ENCODE results near the gene MORN1.

MORN1 gene

GRCh38 chr1:2348346-2349325 lies 42.7 kb downstream of the MORN1 start:
- TF ChIP-seq CTCF (IDR thresholded peaks at IDR 0.05), result no peak
- no peaks in the 10 kb centered on the region for H3K27me3 ChIP-seq
- H3K36me3 ChIP-seq, result no peaks in the 10 kb centered on the region

GRCh38 chr1:2347896-2348295 lies 43.5 kb downstream of the MORN1 start:
- Histone ChIP-seq H3K9me3 (no peaks in the 10 kb centered on the region), H3K27me3 (no peaks in the 10 kb centered on the region), H3K36me3 (no peaks in the 10 kb centered on the region), H3K4me1 (ENCODE audit: control insufficient read depth in 1 of 2, insufficient read depth in 1 of 2, low read depth in 1 of 2, low read length in 1 of 2) (no peaks in the 10 kb centered on the region), H3K4me3 (ENCODE audit: low read depth in 1 of 2, low read length in 1 of 2) (no peak overlapping the region), H3K27ac (no peak overlapping the region)
- TF ChIP-seq CTCF (IDR thresholded peaks at IDR 0.05), result no peak

More at GRCh38 chr1:2348346-2349325, 42.7 kb downstream of the MORN1 start:
- no peak overlapping the region for H3K4me3 ChIP-seq (ENCODE audit: low read depth in 1 of 2, low read length in 1 of 2)
- H3K4me1 ChIP-seq (ENCODE audit: control insufficient read depth in 1 of 2, insufficient read depth in 1 of 2, low read depth in 1 of 2, low read length in 1 of 2), result no peaks in the 10 kb centered on the region
- no peak overlapping the region for H3K27ac ChIP-seq
- no peaks in the 10 kb centered on the region for H3K9me3 ChIP-seq

- no peaks in the 10 kb centered on the region for H3K36me3 ChIP-seq
- H3K27me3 ChIP-seq, result no peaks in the 10 kb centered on the region
- H3K27ac ChIP-seq, result no peak overlapping the region
- no peak overlapping the region for H3K4me3 ChIP-seq (ENCODE audit: low read depth in 1 of 2, low read length in 1 of 2)
- no peak for TF ChIP-seq CTCF (IDR thresholded peaks at IDR 0.05)
- no peaks in the 10 kb centered on the region for H3K4me1 ChIP-seq (ENCODE audit: control insufficient read depth in 1 of 2, insufficient read depth in 1 of 2, low read depth in 1 of 2, low read length in 1 of 2)
- H3K9me3 ChIP-seq, result no peaks in the 10 kb centered on the region
Observed at GRCh38 chr1:2347409-2347785, 44.0 kb downstream of the MORN1 start.

GRCh38 chr1:2346691-2347408 lies 44.5 kb downstream of the MORN1 start:
- no peaks in the 10 kb centered on the region for H3K4me1 ChIP-seq (ENCODE audit: control insufficient read depth in 1 of 2, insufficient read depth in 1 of 2, low read depth in 1 of 2, low read length in 1 of 2)
- H3K36me3 ChIP-seq, result no peaks in the 10 kb centered on the region
- H3K9me3 ChIP-seq, result no peaks in the 10 kb centered on the region
- H3K4me3 ChIP-seq (ENCODE audit: low read depth in 1 of 2, low read length in 1 of 2), result no peak overlapping the region
- no peaks in the 10 kb centered on the region for H3K27me3 ChIP-seq
- no peak overlapping the region for H3K27ac ChIP-seq
- TF ChIP-seq CTCF (IDR thresholded peaks at IDR 0.05), result no peak

GRCh38 chr1:2345297-2346075 lies 45.9 kb downstream of the MORN1 start:
- no peak overlapping the region for H3K4me3 ChIP-seq (ENCODE audit: low read depth in 1 of 2, low read length in 1 of 2)
- no peaks in the 10 kb centered on the region for H3K9me3 ChIP-seq
- no peak for TF ChIP-seq CTCF (IDR thresholded peaks at IDR 0.05)
- H3K36me3 ChIP-seq, result no peaks in the 10 kb centered on the region
- no peaks in the 10 kb centered on the region for H3K4me1 ChIP-seq (ENCODE audit: control insufficient read depth in 1 of 2, insufficient read depth in 1 of 2, low read depth in 1 of 2, low read length in 1 of 2)
- H3K27me3 ChIP-seq, result no peaks in the 10 kb centered on the region
- H3K27ac ChIP-seq, result no peak overlapping the region
